ENCODE data around the gene SYNE3. TPM values are rescaled to one million over a fixed set of nuclear protein-coding genes. Genes with fewer than 3 reads are reported as not detected.

The SYNE3 gene
- total and polyA plus RNA-seq, 2 donors (not counting 1 experiment from before 2014, with no cell fraction given), result 17.8 to 76.1 TPM

- Histone ChIP-seq H3K9ac (ENCODE audit: low read length) (no peak overlapping the region), H3K4me1 (ENCODE audit: control insufficient read depth in 2 of 2, insufficient read depth in 2 of 2, low read length in 2 of 2) (peaks cover 33 to 55% of the 10 kb centered on the region in 2 donors), H3K9me3 (ENCODE audit: control extremely low read depth in 1 of 3, control insufficient read depth in 2 of 3, insufficient read depth in 1 of 3, low read length in 2 of 3) (peaks cover 0 to 5% (median 0%) of the 10 kb centered on the region in 3 donors), H3K27me3 (replicated peaks in 1 of 4; ENCODE audit: control extremely low read depth in 1 of 4, control insufficient read depth in 3 of 4, insufficient read depth in 4 of 4, low read length in 3 of 4) (no peaks in the 10 kb centered on the region), H4K20me1 (ENCODE audit: control insufficient read depth, insufficient read depth, low read length, poor library complexity, severe bottlenecking) (peaks cover 57% of the 10 kb centered on the region), H3K27ac (ENCODE audit: low read length in 2 of 2) (peak overlapping the region; percentile 56 to 75), H3K4me2 (replicated peaks; ENCODE audit: low read depth, low read length, poor library complexity, severe bottlenecking) (peak overlapping the region; percentile 47), H3K4me3 (ENCODE audit: control extremely low read depth in 1 of 5, extremely low read depth in 1 of 5, insufficient read depth in 1 of 5, low read depth in 2 of 5, low read length in 4 of 5) (no peak overlapping the region), H3K79me2 (ENCODE audit: control insufficient read depth, insufficient read depth, low read length) (peaks cover 98% of the 10 kb centered on the region), H2AFZ (ENCODE audit: insufficient read depth, low read depth, low read length, poor library complexity, severe bottlenecking) (peak overlapping the region; percentile 32), H3K36me3 (replicated peaks in 1 of 2; ENCODE audit: control extremely low read depth in 1 of 2, control insufficient read depth in 1 of 2, extremely low read depth in 1 of 2, insufficient read depth in 2 of 2, low read length in 1 of 2) (peaks cover 0 to 28% of the 10 kb centered on the region in 2 experiments)
- TF ChIP-seq EZH2 (IDR thresholded peaks at IDR 0.05; ENCODE audit: borderline replicate concordance, insufficient read depth, low read depth, low read length, poor library complexity, severe bottlenecking), result no peak
- TF ChIP-seq CTCF (IDR thresholded peaks at IDR 0.05), result no peak
- ATAC-seq (ENCODE audit: low read depth), result peak; percentile 80
- POLR2A ChIA-PET, result interaction anchor here (0.8 to 1.1 kb wide), 3 partner anchors 15 to 36 kb away, joined by 3 to 4 read pairs (median 3); partner anchors contain the start of gene SYNE3
- intact Hi-C loops (cut with micrococcal nuclease), result loop anchor here (1.0 to 5.0 kb wide), 2 partner anchors 15 to 37 kb away; partner anchors contain the start of gene SYNE3
- CTCF ChIA-PET, result interaction anchor here (0.8 to 3.2 kb wide), 10 partner anchors 13 to 54 kb away, joined by 3 to 14 read pairs (median 4); partner anchors contain the start of gene SYNE3
- Mint-ChIP-seq H3K27me3 (no peaks in the 10 kb centered on the region), H3K4me1 (peaks cover 51% of the 10 kb centered on the region), H3K27ac (peak overlapping the region; percentile 86), H3K4me3 (peak overlapping the region; percentile 51), H3K9me3 (ENCODE audit: insufficient read depth) (no peaks in the 10 kb centered on the region)
- WGBS (ENCODE audit: insufficient coverage), result 67% methylated on average over 10 of the region's 11 CpGs
- DNase-seq, result peak; percentile 76
Observed at GRCh38 chr14:95480109-95480886, 36.2 kb downstream of the SYNE3 start.

- Histone ChIP-seq H3K79me2 (ENCODE audit: control insufficient read depth, insufficient read depth, low read length) (peaks cover 98% of the 10 kb centered on the region), H4K20me1 (ENCODE audit: control insufficient read depth, insufficient read depth, low read length, poor library complexity, severe bottlenecking) (peaks cover 56% of the 10 kb centered on the region), H3K27ac (ENCODE audit: low read length in 2 of 2) (peak overlapping the region in 1 of 2 donors; percentile 45), H3K4me3 (ENCODE audit: control extremely low read depth in 1 of 5, extremely low read depth in 1 of 5, insufficient read depth in 1 of 5, low read depth in 2 of 5, low read length in 4 of 5) (no peak overlapping the region), H3K9ac (ENCODE audit: low read length) (no peak overlapping the region), H2AFZ (ENCODE audit: insufficient read depth, low read depth, low read length, poor library complexity, severe bottlenecking) (no peak overlapping the region), H3K36me3 (replicated peaks in 1 of 2; ENCODE audit: control extremely low read depth in 1 of 2, control insufficient read depth in 1 of 2, extremely low read depth in 1 of 2, insufficient read depth in 2 of 2, low read length in 1 of 2) (peaks cover 5 to 36% of the 10 kb centered on the region in 2 experiments), H3K9me3 (ENCODE audit: control extremely low read depth in 1 of 3, control insufficient read depth in 2 of 3, insufficient read depth in 1 of 3, low read length in 2 of 3) (peaks cover 0 to 5% (median 0%) of the 10 kb centered on the region in 3 donors), H3K27me3 (replicated peaks in 1 of 4; ENCODE audit: control extremely low read depth in 1 of 4, control insufficient read depth in 3 of 4, insufficient read depth in 4 of 4, low read length in 3 of 4) (no peaks in the 10 kb centered on the region), H3K4me2 (replicated peaks; ENCODE audit: low read depth, low read length, poor library complexity, severe bottlenecking) (peak overlapping the region; percentile 47), H3K4me1 (ENCODE audit: control insufficient read depth in 2 of 2, insufficient read depth in 2 of 2, low read length in 2 of 2) (peaks cover 25 to 47% of the 10 kb centered on the region in 2 donors)
- POLR2A ChIA-PET, result no interaction called here
- peaks cover 43% of the 10 kb centered on the region for H3K4me1 Mint-ChIP-seq
- no peaks in the 10 kb centered on the region for H3K9me3 Mint-ChIP-seq (ENCODE audit: insufficient read depth)
- peak overlapping the region; percentile 86 for H3K27ac Mint-ChIP-seq
- H3K4me3 Mint-ChIP-seq, result peak overlapping the region; percentile 51
- DNase-seq (no peak), ATAC-seq (ENCODE audit: low read depth) (no peak)
- CTCF ChIA-PET, result interaction anchor here (1.3 to 3.2 kb wide), 5 partner anchors 37 to 53 kb away, joined by 3 to 14 read pairs (median 9); partner anchors contain the start of gene SYNE3
- intact Hi-C loops (cut with micrococcal nuclease), result no loop called here
- 96% methylated on average over 4 of the region's 4 CpGs for WGBS (ENCODE audit: insufficient coverage)
- no peaks in the 10 kb centered on the region for H3K27me3 Mint-ChIP-seq
- TF ChIP-seq EZH2 (IDR thresholded peaks at IDR 0.05; ENCODE audit: borderline replicate concordance, insufficient read depth, low read depth, low read length, poor library complexity, severe bottlenecking) (no peak), CTCF (IDR thresholded peaks at IDR 0.05) (no peak)
Observed at GRCh38 chr14:95479494-95479893, 37.0 kb downstream of the SYNE3 start.

Data from B cell (primary cell).